Stimulated activated CD4-positive, alpha-beta T cell treated with anti-CD3 and anti-CD28 coated beads, Interleukin-15, amount 100 ng/mL, for 1 hour (primary cell): ENCODE measurements around the gene ZNF736.
"Not testable (repeated sequence)": the region's sequence is repeated elsewhere in the genome, so short reads cannot be mapped to it uniquely, and the experiment has no call there.

Experiments
- DNase-seq, 2 donors: peaks; one replicate each; pipeline ENCODE4 v3.0.0-alpha.2; 2020; ENCODE audit warnings: low read depth in 1 of 2, low spot score in 1 of 2

Gene ZNF736

DNA sequence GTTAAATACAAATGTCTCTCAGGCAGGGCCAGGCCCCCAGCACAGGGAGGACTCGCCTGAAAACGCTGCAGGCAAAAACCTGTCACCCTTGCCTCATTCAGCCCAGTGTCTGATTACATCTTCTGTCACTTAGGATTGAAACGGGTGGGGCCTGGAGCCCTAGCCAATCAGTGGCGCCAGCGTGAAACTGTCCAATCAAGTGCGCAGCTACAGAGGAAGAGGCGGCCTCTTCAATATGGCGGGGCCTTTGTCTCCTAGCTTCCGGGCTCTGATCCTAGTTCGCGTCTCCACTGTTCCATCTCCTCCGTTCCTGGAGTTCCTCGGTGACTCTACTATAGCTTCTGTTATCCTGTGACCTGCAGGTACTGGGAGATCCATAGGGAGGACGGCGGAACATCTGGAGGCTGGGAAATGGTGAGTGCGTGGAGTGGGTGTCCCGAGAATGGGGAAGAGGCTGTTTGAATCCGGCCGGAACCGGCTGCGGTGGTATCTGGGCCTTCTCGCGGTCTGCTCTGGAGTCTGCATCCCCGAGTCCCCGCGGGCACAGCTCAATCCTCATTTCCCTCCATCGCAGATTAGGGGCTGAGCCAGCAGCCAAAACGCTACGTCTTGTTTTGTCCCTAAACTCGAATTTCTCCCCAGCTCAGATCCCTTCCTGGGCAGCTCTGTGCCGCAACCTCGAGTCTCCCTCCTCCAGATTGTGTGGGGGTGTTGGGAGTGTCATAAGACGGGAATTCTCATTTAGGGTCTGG, at the start of gene ZNF736:
Gene ZNF736 (plus strand): TSS at position 222 of the 752 bp plus-strand sequence. CDS start 190 bp downstream, at position 412.
- DNase-seq, result peak; percentile 63 to 71

DNA sequence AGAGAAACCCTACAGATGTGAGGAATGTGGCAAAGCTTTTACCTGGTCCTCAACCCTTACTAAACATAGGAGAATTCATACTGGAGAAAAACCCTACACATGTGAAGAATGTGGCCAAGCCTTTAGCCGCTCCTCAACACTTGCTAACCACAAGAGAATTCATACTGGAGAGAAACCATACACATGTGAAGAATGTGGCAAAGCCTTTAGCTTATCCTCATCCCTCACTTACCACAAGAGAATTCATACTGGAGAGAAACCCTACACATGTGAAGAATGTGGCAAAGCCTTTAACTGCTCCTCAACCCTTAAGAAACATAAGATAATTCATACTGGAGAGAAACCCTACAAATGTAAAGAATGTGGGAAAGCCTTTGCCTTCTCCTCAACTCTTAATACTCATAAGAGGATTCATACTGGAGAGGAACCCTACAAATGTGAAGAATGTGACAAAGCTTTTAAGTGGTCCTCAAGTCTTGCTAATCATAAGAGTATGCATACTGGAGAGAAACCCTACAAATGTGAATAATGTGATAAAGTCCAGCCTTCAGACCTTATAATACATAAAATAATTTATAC, 47.3 kb upstream of the ZNF736 start:
- no peak for DNase-seq

DNA sequence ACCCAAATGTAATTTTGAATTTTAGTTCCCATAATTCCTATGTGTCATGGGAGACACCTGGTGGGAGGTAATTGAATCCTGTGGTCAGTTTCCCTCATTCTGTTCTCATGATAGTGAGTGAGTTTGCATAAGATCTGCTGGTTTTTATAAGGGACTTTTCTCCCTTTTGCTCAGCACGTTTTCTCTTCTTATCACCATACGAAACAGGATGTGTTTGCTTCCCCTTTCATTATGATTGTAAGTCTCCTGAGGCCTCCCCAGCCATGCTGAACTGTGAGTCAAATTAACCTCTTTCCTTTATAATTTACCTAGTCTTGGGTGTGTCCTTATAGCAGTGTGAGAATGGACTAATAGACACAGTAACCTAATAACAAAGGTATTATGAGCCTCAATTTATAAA, 36.1 kb upstream of the ZNF736 start:
- no peak for DNase-seq

DNA sequence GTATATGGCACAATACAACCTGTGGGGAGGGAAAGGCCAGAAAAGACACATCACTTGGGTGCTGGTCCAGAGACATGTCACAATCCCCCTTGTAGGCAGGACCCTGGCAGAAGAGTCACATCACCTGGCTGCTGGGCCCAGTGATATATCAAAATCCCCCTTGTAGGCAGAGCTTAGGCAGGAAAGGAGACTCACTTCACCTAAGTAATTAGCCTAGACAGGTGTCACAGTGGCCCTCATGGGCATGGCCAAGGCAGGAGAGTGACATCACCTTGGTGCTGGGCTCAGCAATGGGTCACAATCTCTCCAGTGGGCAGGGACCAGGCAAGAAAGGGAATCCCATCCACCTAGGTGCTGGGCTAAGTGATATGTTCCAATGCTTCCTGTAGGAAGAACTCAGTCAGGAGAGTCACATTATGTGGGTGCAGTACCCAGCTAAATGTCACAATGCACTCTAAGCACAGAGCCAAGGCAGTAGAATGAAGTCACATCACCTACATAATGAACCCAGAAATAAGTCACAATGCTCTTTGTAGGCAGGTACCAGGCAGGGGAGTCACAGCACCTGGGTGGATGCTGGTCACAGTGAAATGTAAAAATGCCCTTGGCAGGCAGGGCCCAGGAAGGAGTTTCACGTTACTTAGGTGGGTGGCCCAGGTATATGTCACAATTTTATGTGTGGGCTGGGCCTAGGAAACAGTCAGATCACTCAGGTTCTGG, 18.9 kb upstream of the ZNF736 start:
- no peak for DNase-seq

DNA sequence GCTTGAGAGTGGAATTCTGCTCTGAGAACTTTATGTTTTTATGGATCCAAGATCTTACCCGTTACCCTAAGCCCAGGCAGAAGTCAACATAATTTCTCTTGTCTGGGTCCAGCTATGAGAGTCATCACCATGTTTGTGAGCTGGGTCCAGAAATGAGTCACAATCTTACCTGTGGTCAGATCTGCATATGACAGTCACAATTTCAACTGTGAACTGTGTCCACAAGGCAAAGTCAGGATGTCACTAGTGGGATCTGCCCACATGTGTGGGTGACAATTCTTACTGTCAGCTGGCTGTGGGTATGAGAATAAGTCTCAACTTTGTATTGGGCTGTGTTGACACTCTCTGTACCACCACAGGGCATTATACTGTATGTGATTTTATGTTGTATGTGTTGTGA, 16.3 kb upstream of the ZNF736 start:
- not testable (repeated sequence) for DNase-seq

DNA sequence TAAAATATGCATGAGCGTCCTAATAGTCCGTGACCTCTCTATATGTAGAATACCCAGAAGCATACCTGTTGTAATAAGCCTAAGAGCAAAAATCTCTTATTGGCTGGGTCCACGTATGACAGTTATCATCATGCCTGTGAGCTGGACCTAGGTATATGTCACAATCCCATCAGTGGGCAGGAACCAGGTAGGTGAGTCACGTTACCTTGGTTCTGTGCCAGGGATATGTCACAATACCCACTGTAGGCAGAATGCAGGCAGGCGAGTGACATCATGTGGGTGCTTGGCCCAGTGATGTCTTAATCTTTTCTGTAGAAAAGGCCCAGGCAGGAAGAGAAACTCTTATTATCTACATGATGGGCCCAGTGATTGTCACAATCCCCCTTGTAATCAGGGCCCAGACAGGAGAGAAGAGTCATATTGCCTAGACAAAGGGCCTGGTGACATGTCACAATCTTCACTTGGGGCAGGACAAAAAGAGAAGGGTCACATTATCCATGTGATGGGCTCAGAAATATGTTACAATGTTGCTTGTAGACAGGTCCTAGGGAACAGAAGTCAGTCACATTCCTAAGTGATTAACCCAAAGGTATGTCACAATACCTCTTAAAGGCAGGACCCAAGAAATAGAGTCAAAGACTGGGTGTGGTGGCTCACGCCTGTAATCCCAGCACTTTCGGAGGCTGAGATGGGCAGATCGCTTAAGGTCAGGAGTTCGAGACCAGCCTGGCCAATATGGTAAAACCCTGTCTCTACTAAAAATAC, 12.9 kb upstream of the ZNF736 start:
- no peak for DNase-seq

DNA sequence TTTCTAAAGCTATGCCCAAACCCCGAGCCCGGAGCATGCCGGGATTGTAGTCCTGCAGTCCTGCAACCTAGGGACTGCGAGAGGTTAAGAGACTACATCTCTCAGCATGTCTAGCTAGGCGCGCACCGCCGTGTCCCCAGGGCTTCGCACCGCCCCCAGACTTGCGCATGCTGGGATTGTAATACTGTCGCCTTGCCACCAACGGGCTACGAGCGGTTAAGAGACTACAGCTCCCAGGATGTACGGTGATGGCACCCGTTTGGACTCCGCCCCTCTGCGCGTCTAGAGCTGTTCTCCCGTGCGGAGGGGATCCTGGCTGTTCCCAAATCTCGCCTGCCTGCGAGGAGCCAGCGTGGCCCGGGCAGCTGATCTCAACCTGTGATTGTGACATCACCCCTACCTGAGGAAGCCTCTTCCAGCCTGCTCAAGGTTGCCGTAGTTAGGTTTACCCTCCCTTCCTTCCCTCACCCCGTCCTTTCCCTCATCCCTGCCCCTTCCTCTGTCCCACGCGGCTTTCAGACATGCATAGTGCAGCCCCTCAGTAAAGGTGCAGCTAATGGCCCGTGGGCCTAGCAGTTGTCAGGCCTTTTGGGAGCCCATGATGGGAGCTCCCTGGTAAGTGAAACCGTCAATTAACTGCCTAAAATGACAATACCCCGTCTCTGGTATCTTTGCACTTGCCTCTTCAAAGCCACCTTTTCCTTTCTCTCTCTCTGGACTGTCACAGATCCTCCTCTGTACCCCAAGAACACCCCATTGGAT, 6.3 kb upstream of the ZNF736 start:
- DNase-seq, result peak; percentile 81 to 87

DNA sequence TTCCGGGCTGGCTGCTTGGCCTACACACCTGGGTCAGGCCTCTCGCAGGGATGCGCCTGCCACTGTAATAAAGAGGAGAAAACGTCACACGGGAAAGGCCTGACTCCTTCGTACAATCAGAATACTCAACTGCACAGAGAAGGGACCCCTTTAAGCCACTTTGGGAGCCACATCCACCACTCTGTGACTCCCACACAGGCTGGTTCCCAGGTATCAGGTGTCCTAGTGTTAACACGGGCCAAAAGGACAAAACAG, 5.8 kb upstream of the ZNF736 start:
- no peak for DNase-seq

DNA sequence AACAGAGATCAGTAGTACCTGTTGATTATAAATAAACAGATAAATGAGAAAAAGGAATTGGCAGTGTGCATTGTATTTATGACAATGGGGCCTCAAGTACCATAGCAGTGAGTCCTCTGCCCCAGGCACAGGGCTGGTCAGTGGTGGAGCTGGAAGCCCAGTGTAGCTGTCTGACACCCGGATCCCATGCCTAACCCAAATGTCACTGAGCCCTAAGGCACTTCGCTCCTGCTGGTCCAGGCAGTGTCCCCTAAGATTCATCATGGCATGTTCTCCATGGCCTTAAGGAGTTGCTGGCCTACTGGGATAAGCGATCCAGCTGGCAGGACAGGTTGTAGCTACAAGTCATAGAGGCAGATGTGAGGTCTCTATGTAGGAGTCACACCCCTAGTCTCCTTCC, 3.3 kb upstream of the ZNF736 start:
- DNase-seq, result no peak

DNA sequence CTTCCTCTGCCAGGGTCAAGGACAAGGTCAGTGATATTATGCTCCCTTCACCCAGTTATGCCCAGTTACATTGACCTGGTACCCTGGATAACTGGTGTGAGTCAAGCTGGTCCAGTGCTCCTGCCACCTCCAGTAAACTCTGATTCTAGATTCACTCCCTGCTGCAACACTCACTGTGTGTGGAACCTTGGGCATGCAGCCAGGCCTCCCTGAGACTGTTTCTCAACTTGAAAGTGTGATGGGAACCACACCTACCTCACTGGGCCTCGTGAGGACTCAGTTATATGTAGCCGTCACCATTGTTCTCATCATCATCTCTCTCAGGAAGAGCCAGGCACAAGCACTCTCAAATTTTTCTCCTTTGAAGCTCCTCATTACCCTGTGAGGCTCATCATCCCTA, 935 bp upstream of the ZNF736 start:
- DNase-seq, result no peak

DNA sequence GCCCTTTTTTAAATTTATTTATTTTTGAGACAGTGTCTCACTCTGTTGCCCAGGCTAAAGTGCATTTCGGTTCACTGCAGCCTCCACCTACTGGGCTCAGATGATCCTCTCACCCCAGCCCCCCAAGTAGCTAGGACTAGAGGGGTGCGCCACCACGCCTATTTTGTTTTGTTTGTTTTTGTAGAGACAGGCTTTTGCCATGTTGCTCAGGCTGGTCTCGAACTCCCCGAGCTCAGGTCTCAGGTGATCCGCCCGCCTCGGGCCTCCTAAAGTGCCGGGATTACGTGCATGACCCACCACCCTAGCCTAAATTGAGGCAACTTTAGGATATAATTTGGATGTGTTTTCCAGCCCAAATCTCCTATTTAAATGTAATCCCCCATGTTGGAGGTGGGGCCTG, 805 bp downstream of the ZNF736 start:
- no peak for DNase-seq

DNA sequence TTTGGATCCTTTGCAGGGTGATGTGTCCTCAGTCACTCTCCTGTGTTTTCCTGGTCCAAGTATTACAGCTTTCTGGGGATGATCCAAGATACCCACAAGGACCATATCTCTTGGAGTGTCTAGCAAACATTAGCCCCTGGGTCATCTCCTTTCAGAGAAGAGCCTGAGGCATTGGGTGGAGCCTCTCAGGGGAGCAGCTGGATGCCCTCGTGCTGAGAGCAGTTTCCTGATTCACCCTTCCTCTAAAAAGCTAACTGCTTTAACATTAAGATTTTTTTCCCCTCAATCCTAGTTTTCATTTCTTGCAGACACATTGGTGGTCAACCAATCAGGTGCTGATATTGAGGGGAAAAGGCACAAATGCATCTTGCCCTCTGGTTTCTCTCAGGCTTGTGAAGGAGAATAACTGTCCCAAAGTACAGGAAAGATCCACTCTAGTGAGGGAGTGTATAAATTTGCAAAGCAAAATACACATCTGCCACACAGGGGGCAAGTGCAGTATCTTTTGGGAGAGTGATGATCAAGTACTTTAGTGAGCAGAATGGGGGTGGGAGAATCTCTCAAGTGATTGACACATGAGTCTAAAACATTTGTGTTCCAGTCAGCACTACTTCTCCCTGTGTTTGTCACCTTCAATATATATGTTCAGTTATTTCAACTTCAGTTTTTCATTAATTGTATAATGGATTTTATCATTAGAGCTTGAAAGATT, 2.4 kb downstream of the ZNF736 start:
- DNase-seq, result not testable (repeated sequence)

DNA sequence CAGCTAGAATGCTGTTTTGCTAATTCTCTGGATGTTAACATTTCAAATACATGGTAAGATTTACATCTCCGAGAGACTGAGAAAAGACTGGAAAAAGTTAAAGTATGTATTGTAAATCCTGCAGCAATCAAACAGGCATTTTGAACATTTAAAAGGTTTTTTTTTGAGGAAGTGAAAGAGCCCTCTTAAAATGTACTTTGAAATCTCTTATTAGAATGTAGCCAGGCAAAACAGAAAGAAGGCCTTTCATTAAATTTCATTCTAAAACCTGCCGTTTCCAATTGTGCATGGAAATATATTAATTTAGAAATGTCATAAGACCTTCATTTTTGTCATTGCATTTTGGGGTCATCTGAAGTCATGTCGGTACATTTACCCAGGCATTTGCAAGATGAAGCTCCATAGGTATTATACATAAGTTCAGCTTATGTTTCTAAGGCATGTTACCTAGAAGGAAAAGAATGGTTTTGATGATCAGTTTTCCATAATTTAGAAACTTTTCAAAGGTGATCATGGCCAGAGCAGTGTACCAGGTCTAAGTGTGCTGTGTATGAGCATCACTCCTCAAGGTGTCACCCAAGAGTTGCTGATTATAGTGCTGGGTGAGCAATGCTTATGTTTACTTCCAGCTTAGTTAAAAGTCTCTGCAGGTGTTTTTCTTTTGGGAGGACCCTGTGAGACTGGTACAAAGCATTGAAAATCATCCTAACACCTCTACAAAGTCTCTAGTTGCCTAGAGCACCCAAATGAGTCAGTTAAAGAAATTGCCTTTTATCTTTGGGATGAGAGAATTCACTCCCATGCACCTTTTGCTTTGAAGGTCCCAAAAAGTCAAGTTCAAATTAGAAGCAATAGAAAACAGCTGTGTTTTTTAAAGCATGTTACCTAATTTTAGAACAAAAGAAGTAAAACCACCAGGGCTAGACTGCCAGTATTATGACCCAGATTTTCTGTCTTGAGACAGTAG, 7.1 kb downstream of the ZNF736 start:
- no peak for DNase-seq

DNA sequence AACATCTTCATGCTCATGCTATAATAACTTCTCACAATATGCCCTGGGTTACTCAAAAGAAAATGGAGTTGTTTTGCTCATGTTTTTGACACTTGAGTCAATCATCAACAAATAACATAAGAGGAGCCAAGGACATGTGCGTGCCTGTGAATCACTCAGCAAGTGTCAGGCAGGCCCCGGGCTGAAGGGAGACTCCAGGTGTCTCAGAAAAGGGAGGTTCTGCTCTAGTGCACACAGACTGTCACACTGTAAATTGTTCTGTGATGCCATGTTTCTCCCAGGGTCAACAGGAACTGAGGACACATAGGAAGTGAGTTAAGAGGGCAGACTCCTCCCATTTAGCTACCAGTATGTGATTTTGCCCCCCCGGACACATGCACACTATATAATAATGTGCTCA, 10.4 kb downstream of the ZNF736 start:
- not testable (repeated sequence) for DNase-seq

DNA sequence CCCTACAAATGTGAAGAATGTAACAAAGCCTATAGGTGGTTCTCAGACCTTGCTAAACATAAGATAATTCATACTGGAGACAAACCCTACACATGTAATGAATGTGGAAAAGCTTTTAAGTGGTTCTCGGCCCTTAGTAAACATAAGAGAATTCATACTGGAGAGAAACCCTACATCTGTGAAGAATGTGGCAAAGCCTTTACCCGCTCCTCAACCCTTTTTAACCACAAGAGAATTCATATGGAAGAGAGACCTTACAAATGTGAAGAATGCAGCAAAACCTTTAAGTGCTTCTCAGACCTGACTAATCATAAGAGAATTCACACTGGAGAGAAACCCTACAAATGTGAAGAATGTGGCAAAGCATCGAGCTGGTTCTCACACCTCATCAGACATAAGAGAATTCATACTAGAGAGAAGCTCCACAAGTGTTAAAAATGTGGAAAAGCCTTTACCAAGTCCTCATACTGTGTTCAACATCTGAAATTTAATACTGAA, 35.0 kb downstream of the ZNF736 start:
- not testable (repeated sequence) for DNase-seq

DNA sequence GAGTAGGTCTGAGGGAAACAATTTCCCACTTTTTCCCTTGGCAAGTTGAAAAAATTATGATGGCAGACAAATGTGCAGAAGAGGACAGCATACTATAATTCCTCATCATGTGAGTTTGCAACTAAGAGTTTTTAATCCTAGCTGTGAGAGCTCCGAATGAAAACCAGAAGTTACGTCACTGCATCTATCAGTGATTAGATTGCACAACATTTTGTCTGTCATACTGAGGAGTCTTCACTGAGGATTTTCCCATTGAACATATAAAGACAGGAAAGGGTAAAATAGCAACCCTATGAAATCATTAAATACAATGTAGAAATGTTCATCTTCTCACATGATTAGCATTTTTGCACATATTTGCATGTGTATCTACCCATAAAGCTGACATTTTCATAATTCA, 45.8 kb downstream of the ZNF736 start:
- no peak for DNase-seq

DNA sequence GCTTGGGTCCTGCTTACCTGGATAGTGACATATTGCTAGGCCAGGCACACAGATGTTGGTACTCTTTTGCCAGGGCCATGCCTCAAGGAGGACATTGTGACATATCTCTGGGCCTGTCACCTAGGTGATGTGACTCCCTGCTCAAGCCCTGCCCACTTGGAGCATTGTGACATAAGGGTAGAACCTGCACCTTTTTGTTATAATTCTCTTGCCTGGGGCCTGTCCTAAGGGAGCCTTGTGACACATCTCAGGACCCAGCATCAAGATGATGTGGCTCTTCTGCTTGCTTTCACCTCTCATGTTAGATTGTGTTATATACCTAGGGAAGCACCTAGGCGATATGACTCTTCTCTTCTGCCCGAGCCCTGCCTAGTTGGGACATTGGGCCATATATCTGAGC, 57.4 kb downstream of the ZNF736 start:
- no peak for DNase-seq

DNA sequence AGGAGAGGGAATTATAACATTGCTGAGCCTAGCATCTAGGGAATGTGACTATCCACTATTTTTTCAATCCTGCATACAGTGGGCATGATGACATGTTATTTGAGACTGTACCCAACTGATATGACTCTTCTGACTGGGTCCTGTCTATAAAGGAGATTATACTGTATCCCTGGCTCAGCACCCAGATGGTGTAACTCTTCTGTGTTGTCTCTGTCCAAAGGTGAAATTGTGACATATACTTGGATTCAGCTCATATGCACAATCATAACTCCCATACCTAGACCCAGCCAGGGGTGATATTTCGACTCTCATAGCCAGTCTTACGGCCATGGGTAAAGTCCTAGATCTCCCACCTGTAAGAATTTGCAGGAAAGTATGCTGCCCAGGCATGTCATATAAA, 59.3 kb downstream of the ZNF736 start:
- no peak for DNase-seq

DNA sequence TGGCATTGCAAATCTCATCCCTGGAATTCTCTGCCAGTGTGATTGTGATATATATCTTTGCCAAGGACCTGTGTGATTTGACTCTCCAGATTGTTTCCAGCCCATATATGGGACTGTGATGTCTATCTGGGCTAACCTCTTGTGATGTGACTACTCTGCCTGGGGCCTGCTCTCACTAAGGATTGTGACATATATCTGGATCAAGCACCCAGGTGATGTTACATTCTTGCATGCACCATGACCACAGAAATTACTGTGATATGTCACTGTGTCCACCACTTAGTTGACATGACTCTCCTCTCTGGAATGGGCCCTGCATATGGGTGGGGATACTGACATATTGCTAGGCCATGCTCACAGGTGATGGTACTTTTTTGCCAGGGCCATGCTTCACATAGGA, 86.6 kb downstream of the ZNF736 start:
- no peak for DNase-seq
